OCI-LY1 (cell line): ENCODE results near the gene TBC1D28.
"Not testable (repeated sequence)": the region's sequence is repeated elsewhere in the genome, so short reads cannot be mapped to it uniquely, and the experiment has no call there.

Experiments
- CTCF ChIP-seq: fragments of 200-600 bp; sonication (generic), shearing (Covaris generic); IDR thresholded peaks from 2 replicates; pipeline ENCODE4 v1.5.1; 2017; ENCODE audit warnings: mild to moderate bottlenecking, antibody characterized with exemption, low read length, moderate library complexity, mixed read lengths
- EZH2 ChIP-seq: fragments of 200-600 bp; sonication (generic), shearing (Covaris generic); IDR thresholded peaks from 2 replicates; pipeline ENCODE4 v1.8.0; 2017; ENCODE audit warnings: borderline replicate concordance, mixed run types, mild to moderate bottlenecking, antibody characterized with exemption, low read length, moderate library complexity, mixed read lengths

- not testable (repeated sequence) for TF ChIP-seq EZH2, CTCF
Observed at GRCh38 chr17:18635773-18636172, 8.4 kb downstream of the TBC1D28 start.
